ENCODE results near the gene KRT1.

Gene KRT1

DNA sequence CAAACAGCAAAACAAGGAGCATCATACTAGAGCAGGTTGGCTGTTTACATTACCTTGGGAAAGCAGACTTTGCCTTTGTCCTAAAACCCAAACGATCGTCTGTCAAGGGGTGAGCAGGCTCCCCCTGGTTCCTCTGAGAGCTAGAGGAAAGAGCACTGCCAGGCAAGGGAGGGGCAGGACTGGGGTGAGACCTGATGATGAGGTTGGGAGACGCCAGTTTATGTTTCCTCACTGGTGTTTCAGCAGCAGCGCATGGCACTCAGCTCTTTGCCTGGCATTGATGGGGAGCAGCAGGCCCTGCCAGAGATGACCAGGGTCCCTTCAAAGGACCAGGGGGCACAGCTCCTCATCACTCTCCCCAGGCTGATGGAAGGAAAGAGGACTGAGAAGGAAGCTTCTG lies 20.3 kb downstream of the KRT1 start:
- no peak for DNase-seq (ENCODE audit: low read depth)

DNA sequence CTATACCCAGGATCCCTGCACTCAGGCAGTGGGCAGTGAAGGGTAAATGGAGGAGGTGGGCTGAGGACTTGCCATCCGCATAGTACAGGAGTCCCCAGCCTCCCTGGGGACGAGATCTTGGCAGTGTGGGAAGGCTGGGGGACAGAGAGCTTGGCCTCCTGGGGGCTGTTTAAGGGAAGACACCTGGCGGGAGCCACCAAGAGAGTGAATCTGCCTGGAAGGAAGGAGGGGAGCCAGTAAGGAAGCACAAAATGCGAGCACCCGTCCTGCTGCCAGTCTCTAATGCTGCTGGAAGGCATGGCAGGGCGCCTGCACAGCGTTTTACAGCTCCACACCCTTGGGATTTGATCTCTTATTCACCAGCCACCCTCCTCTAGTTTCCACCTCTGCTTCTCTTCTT lies 20.8 kb downstream of the KRT1 start:
- no peak for DNase-seq (ENCODE audit: low read depth)

DNA sequence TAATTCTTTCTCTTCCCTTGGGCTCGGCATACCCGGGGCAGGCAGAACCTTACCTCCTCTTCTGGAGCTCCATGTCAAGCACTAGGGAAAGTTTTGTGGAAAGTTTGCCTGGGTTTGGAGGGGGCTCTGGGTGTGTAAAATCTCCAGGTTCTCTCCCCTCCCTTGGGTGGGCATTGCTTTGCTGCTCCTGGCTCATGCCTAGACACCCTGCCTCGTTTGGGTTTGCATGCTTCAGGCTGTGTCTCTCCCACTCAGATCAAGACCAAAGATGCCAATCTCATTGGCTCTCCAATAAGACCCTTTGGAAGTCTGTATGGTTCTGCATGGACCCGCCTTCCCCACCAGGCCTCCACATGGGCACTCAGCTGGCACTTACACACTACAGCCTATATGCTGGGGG lies 22.0 kb downstream of the KRT1 start:
- DNase-seq (ENCODE audit: low read depth): no peak

DNA sequence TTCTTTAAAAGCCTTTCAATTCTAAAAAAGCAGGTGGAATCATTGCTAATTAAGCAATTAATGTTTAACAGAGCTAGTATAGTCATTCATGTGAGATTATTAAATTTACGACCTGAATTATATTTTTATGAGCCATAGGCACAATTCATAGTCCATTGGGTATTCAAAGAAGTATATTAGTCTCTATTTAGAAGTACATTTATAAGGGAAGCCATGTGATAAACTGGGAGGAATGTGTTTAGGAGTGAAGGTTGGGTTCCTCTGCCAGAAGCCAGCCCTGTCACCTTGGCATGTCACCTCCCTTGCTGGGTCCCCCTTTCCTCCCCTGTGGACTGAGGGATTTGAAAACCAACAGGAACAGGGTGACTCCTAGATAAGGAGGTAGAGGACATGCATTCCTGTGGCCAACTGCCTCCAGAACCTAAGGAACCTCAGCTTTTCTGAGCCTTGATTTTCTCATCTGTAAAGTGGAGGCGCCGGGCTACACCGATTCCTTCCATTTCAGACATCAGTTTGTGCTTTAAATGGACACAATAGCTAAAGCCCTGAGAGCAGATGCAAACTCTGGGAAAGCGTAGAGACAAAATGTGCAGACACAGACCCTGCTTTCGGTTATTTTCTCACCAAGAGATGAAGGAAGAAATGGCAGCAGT lies 22.8 kb downstream of the KRT1 start:
- no peak for DNase-seq (ENCODE audit: low read depth)

DNA sequence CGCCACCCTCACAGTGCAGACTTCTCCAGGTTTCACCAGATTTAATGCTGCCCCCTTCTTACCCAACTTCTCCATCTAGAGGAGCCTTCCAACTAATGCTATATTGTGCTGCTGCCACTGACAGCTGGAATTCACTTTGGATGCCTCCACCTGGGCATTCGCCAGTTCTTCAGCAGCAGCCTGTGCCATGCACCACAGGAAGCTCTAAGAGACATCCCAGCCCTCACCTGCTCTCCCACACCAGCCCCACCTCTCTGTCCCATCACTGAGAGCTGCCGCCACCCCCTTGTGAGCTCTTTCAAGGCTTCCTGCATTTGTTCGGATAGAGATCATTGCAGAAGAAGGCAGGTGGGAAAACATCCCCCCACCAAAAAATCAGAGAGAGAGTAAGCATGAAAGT lies 23.6 kb downstream of the KRT1 start:
- no peak for DNase-seq (ENCODE audit: low read depth)

DNA sequence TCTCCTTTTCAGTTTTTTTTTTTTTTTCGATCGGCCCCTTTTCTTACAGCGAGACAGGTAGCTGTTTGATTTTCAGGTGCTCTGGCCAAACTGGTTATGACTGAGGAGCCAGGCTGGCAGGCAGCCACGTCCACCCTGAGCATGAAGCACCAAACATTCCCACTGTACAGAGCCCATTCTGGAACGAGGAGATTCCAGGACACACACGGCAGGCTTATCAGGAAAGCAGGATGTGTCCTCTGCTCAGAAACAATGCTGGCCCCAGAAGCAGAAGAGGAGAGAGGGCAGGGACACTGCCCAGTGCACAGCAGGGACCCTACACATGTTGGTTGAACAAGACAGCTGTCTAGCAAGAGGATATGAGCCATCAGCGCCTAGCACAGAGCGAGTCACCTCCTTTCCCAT lies 24.5 kb downstream of the KRT1 start:
- DNase-seq (ENCODE audit: low read depth): no peak

DNA sequence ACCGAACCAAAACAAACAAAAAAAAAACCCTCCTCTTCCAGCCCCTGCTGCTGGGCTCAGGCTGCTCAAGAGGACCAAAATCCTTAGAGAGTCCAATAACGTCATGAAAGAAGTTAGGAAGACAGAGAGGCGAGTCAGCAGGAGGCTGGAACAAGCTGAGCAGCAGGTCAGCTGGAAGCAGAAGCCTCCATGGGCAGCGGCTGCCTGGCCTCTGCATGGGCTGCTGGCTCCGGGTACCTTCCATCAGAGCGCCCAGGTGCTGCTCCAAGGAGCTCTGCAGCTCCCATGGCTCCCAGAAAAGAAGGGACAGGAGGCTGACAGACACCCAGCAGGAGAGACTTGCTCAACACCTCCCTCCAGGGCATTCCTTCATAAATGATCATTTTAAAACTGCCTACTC lies 25.0 kb downstream of the KRT1 start:
- DNase-seq (ENCODE audit: low read depth): no peak

DNA sequence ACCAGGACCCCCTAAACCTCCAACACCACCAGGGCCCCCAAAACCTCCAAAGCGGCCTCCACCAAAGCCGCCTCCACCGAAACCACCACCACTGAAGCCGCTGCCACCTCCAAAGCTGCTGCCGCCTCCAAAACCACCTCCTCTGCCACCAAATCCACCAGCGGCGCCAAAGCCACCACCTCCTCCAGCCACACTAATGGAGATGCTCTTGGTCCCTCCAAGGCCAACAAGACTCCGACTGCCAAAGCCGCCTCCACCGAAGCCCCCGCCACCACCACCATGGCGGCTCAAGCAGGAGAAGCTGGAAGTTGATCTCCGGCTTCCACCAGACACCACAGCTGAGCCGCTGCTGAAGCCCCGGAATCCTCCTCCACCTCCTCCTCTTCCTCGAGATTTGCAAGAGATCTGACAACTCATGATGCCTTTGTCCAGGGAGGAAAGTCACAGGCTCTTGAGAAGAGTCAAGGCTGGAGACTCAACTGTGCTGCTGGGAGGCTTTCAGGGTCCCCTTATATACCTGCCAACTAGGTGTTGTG lies 28.4 kb downstream of the KRT1 start, which contains the start of gene KRT2:
Gene KRT2 (minus strand): TSS at position 486 of the 536 bp plus-strand sequence. CDS start 69 bp downstream, at position 417.
- no peak for DNase-seq (ENCODE audit: low read depth)

DNA sequence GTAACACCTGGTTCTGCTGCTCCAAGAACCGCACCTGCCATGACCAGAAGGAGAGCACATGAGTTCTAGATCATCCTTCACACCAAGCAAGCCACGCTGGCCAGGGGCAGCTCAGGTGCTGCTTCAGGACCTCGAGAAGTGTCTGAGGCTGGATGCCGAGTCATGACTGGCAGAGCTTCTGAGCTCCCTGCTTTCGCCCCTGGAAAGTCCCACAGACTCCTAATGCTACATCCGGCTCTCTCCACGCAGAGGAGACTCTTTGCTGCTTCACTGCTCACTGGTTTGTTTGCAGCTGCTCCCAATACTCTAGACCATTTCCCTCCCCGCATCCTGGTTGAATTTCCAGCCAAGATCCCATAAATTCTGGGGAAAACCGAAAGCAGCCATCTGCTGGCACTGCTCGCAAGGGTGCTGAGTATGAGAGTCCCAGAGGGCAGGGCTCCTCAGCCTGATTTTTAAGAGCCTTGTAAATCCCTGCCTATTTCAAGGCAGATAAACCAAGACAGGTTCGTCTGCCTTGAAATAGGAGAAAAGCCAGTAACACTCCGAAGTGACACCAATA lies 29.6 kb downstream of the KRT1 start:
- DNase-seq (ENCODE audit: low read depth): no peak

DNA sequence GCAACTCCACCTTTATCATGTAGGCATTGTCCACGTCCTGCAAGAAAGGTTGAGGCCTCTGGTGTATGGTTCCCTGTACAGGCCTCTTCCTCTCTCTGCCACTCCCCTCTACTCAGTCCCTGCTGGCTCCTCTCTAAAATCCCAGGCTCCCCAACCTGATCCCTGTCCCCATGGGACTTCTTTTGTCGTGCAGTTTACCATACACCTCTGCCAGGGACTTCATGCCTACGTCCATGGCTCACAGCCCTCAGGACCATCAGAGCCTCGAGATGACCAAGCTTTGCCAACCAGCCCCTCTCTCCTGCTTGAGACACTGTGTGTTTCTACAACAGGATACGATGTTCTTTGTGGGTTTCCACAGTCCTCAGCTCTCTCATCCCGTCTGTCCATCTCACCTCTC lies 31.1 kb downstream of the KRT1 start:
- no peak for DNase-seq (ENCODE audit: low read depth)

DNA sequence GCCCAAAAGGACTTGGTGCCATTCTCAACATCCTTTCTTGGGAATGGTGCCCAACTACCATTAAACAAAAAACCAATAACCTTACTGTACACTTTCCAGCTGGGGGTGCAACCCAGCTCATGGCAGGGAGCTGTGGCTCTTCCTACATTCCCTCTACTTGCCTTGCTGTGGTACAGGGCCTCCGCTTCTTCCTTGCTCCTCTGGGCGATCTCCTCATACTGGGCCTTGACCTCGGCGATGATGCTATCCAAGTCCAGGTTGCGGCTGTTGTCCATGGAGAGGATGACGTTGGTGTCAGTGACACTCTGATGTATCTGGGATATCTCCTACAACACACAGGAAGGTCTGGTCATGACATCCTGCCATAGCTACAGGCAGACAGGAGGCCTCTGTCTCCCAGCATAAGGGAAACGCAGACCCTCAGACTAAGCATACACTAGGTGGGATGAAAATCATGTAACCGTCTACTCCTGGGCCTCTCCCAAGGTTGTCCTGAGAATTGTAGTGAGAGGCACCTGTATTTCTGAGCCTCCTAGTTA lies 32.1 kb downstream of the KRT1 start:
- no peak for DNase-seq (ENCODE audit: low read depth)

DNA sequence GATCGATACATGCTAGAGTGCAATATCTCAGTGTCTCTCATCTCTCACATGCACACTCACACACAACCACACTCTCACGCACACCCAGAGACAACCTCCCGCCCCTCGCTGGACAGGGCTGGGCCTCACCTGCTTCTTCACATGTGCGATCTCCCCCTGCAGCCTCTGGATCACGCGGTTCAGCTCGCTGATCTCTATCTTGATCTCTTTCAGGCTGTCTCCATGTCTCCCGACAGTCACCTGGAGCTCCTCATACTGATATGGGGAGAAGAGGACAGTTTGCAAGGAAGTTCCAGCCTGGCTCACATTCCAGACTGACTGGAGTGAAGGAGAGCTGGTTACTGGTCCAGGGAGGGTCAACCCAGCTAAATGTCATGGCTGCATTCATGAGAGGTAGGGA lies 32.6 kb downstream of the KRT1 start:
- DNase-seq (ENCODE audit: low read depth): no peak

DNA sequence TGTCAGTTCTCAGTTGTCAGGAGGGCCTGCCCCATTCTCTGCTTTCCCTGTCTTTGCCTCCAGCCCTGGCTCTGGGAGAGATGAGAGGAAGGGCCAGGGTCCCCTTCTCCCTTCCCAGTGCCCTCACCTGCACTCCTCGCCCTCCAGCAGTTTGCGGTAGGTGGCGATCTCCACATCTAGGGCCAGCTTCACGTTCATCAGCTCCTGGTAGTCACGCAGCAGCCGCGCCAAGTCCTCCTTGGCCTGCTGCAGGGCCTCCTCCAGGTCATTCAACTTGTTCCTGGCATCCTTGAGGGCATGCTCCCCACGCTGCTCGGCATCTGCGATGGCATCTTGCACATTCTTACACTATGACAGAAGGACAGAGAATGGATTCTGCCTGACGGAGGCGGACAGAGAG lies 33.6 kb downstream of the KRT1 start:
- no peak for DNase-seq (ENCODE audit: low read depth)

DNA sequence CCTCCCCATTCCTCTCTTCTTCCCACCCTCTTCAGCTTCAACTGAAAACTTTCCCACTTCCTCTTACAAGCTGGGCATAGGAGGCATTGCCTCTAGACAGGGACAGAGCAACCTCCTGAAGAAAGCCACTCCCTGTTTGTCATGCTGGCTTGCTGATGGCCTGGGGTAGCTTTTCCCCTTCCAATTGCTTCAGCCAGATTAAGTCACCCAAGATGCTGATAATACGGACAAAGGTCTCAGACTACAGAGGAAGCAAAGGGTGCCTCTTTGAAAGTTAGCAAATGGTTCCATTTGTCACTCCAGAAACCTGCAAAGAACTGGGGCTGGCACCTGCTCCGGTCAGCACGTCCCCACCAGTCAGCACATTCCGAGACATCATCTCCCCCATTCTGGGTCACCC lies 34.2 kb downstream of the KRT1 start:
- DNase-seq (ENCODE audit: low read depth): no peak

DNA sequence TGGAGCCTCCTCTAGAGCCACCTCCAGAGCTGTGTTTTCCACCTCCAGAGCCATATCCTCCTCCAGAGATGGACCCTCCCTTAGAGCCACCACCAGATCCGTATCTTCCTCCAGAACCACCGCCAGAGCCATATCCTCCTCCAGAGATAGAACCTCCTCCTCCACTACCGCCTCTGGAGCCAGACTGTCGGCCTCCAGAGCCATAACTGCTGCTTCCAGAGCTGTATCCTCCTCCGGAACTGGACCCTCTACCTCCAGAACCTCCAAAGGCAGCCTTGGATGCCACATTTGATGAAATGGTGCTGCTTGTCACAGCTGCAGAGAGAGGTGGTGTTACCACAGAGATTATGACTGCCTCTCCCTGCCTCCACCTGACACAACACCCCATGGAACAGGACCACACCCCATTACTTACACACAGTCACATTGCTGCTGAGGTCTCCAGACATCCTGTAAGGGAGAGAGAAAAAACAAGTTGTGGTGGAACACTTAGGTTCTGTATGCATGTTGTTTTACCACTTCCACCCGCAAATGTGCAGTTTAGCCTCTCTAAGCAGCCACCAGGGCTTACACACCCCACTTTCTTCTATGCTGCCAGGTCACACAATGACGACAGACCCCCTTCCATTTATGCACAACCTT lies 35.0 kb downstream of the KRT1 start:
- peak; percentile 22 for DNase-seq (ENCODE audit: low read depth)

DNA sequence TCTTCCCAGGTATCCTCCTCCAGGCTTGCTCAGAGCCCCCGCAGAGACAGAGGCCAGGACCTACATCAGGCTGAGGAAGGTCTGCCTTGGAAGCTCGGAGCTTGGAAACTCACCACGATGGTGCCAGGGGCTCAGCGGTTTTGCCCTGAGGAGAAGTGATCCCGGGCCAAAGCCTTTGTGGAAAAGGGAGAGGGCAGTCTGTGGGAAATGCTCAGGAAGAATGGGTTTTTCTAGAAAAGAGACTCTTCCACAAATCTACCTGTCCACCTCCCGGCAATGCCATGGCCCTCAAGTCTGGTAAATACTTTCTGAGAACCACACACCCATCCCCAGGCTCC lies 36.2 kb downstream of the KRT1 start:
- no peak for DNase-seq (ENCODE audit: low read depth)

DNA sequence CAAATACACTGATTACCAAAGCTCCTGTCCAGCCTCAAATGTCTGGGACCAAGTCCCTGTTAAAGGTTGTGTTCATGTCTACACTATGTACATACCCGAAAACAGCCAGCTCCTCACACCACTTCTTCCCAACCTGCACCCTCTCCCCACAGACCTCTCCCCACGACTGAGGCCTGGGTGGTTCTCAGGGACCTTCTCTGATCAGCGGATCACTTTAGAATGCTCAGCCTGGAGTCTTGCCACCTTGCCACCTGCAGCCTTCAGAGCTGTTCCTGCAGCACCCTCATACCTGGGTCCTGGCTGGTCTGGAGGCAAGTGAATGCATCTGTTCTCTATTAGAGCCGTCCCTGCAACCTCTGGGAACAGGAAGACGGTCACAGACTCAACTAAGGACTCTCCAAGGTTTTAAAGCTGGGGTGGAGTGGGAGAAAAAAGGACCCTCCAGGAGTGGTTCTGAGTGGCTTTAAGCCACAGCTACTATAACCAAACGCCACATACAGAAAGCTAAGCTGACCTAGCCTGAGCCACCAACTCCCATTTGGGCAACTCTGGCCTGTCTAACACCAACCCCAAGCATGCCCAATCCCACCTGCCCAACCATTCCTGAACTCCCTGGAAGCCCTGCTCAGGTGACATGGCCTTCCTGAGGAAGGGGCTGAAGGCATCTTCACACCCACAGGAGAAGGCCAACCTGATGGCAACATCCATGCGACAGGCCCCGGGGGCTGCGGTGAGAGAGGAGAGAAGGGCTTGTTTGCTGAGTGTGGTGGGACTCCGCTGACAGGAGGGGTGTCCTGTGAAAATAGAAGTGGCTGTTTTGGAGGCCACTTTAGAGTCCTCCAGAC lies 36.8 kb downstream of the KRT1 start:
- no peak for DNase-seq (ENCODE audit: low read depth)

DNA sequence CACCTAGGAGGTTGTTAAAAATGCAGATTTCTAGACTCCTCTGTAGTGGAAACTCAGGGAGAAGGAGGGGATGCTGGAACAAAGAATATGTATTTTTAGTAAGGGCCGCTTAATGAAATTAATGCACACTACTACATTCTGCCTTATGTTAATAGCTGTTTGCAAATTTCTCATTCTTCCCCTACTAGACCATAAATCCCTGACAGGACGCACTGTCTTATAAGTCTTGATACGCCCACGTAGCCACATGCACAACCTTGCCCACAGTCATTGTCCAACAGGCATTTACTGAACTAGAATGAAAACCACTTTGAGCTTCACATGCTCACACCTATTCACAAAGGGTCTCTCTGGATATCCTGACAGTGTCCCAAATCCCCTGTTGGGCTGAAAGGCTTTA lies 38.7 kb downstream of the KRT1 start:
- no peak for DNase-seq (ENCODE audit: low read depth)

DNA sequence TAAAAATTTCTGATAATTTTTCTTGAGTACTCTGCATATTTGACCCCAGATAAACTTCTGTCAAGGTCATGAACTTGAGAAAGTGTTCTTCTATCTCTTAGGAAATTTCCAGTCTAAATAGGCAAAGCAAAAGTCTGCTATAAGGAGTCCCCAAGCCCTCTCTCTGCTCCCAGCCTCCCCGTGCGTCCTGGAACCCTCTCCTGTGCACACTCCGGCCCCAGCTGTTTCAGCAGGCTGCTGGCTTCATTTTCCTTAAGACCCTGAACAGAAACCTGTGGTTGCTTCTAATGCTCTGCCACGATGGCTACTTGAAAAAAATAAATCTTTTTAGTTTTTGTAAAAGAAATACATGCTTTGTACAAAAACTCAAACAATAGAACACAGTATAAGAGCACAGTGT lies 42.9 kb downstream of the KRT1 start:
- DNase-seq (ENCODE audit: low read depth): no peak

DNA sequence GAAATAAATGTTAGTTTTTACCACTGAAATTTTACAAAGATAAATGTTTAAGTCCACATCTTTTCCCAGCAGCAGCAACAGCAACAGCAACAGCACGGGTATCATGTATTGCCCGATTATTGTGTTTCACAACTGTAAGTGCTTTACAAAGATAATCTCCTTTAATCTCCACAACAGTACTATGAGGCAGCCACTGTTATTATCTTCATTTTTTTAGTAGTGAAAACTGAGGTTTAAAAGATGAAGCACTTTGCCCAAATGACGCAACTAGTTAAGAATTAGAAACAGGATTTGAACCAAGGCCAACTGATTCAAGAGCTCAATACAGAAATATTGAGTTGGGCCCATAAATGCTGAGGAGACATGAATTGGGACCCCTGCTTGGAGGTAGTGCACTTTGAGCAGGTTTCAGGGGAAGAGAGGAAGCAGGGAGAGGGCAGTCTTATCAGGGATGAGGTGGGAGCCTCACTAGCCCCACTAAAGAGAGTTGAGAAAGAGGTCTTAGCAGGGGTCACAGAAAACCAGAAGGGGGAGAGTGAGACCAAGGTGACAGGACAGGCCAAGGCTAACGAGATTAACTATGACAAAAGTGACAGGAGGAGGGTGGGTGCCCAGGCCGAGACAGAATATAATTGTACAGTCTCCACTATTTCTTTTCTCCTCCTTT lies 43.5 kb downstream of the KRT1 start:
- DNase-seq (ENCODE audit: low read depth): no peak

DNA sequence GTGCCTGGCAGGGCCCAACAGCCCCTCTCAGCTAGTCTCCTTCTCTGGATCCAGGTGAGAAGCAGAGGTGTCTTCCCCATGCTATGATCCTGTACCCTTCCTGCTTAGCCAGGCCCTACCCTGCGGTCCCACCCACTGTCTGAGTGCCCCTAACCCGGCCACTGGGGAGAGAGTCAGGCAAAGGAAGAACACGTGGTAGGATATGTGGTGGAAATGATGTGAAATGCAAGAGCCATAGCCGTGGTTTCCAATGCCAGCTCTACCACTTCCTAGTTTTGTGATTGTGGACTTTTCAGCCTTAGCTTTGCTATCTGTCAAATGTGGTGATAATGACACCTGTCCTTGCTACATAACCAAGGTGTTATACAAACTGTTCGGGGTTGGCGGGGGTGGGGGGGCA lies 44.0 kb downstream of the KRT1 start:
- no peak for DNase-seq (ENCODE audit: low read depth)
